Amniotic epithelial cell (primary cell): ENCODE results near the gene BCL6B.
"Not testable (repeated sequence)": the region's sequence is repeated elsewhere in the genome, so short reads cannot be mapped to it uniquely, and the experiment has no call there.

Source experiments
- DNase-seq: peaks from one replicate; pipeline ENCODE4 v3.0.0-alpha.2; 2010; ENCODE audit warnings: low read depth

Gene BCL6B, protein sequence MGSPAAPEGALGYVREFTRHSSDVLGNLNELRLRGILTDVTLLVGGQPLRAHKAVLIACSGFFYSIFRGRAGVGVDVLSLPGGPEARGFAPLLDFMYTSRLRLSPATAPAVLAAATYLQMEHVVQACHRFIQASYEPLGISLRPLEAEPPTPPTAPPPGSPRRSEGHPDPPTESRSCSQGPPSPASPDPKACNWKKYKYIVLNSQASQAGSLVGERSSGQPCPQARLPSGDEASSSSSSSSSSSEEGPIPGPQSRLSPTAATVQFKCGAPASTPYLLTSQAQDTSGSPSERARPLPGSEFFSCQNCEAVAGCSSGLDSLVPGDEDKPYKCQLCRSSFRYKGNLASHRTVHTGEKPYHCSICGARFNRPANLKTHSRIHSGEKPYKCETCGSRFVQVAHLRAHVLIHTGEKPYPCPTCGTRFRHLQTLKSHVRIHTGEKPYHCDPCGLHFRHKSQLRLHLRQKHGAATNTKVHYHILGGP

DNA sequence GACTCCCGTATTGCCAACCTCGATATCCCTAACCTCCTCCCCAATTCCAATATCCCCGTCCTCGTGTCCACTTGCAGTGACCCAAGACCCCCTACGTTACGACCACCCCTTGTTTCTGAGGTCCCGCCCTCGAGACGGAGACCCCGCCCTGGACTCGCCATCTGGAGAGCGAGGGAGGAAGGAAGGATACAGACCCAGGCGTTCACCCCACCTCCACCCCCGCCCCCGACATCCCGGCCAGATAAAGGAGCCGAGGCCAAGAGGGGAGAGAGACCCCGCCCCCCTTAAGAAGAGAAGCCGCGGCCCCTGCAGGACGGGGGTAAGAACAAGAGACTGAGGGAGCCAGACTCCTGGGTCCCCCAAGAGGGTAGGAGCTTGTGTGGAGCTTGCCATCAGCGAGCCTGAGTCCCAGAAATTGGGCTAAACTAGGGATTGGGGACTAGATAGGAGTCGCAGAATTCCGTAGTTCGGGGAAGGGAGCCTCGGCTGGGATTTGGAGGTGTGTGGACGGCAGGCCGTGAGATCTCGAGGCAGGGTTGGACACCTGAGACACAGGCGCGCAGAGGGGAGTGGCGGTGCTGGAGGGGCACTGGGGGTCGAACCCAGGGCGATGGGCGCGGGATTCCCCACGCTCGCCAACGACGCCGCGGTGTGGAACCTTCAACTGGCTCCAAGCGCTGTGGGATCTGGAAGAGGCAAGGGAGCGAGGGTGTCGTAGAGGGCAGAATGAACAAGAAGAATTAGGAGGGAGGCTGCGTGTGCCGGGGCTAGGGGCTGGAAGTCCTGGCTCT lies at the start of gene BCL6B:
TSS of gene BCL6B (plus strand) at position 270 of the 791 bp plus-strand sequence. CDS start 622 bp downstream, outside the sequence.
- DNase-seq, result no peak

DNA sequence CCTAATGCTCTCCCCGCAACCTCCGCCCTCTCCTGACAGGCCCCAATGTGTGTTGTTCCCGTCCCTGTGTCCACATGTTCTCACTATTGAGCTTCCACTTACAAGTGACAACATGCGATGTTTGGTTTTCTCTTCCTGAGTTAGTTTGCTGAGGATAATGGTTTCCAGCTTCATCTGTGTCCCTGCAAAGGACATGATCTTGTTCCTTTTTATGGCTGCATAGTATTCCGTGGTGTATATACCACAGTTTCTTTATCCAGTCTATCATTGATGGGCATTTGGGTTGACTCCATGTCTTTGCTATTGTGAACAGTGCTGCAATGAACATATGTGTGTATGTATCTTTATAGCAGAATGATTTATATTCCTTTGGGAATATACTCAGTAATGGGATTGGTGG lies 43.4 kb upstream of the BCL6B start:
- not testable (repeated sequence) for DNase-seq

DNA sequence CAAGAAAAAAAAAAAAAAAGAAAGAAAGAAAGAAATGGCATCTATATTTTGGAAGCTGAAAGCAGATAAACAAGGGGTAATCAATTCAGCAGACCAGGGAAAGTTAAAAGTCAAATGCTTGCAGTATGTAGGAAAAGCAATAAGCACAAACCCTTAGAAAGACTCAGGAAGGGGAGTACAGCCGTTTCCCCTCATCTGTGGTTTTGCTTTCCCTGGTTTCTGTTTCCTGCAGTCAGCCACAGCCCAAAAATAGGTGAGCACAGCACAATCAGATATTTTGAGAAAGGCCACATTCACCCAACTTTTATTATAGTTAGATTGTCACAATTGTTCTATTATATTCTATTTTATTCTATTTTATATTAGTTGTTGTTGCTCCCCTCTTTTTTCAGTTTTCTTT lies 41.4 kb upstream of the BCL6B start:
- DNase-seq, result no peak

DNA sequence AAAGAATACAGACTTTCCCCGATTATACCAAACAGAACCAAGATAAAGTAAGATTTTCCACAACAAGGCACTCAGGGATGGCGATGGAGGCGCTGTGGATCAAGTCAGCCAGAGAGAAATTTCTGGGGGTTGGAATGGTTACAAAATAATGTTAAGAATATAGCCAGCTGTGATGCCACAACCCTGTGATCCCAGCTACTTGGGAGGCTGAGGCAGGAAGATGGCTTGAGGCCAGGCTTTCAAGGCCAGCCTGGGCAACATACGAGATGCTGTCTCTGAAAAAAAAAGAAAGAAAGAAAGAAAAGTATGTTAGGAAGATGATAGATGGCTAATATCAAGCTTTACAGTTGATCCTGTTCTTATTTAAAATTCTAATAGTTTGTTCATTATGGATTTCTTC lies 37.6 kb upstream of the BCL6B start:
- no peak for DNase-seq

DNA sequence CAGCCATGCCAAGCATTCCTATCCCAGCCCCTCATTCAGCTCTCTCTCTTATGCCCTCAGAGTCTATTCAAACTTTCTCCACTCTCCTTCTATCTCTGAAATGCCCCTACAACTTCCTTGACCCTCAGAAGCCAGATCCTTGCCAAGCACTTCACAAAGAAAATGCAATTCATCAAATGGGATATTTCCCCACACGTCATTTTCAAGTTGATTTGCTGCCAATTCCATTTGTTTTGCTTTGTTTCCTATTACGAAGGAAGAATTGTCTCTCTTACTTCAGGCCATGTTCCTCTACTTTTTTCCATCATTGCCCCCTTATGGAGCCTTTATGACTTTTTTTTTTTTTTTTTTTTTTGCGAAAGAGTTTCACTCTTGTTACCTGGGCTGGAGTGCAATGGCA lies 36.2 kb upstream of the BCL6B start:
- no peak for DNase-seq

DNA sequence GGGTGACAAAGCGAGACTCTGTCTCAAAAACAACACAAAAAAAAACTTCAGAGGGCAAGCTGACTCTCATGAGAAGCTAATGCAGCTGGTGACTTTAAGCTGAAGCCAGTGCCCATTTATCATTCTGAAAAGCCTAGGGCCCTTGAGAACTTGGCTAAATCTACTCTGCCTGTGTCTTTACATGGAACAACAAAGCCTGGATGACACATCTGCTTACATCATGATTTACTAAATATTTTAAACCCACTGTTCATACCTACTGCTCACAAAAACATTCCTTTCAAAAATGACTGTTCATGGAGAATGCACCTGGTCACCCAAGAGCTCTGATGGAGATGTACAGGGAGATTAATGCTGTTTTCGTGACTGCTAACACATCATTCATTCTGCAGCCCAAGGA lies 33.1 kb upstream of the BCL6B start:
- DNase-seq, result no peak

DNA sequence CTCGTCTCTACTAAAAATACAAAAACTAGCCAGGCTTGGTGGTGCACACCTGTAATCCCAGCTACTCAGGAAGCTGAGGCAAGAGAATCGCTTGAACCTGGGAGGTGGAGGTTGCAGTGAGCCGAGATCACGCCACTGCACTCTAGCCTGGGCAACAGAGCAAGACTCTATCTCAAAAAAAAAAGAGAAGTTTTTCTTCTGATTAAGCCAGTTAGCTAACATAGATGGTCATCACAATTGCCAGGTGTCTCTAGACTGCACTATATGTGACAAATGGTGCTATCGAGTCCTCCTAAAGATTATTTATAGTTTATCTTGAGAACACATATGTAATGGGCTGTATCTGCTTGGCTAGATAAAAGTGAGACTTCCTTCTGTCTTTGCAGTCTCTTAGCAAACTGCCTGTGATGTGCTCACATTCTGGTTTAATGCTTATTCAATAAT lies 29.2 kb upstream of the BCL6B start:
- DNase-seq, result not testable (repeated sequence)

DNA sequence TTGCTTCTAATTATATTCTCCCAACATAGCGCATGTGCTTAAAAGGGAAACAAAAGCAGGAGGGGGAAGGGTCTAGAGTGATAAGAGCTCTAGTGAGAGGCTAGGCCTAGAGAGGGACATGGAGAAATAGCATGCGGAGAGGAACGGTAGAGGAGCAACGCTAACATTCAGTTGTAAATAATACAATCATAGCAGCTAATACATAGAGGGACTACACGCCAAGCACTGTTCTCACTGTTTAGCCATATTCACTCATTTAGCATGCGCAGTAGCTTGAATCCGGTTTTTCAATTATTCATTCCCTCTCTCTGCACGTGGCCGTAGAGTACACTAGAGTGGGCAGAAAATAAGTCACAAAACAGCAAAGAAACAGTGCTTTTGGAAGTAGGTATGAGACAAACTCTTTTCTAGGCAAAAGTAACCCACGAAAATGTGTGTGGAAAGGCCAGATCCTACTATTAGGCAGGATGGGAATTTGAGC lies 28.7 kb upstream of the BCL6B start:
- DNase-seq, result no peak

DNA sequence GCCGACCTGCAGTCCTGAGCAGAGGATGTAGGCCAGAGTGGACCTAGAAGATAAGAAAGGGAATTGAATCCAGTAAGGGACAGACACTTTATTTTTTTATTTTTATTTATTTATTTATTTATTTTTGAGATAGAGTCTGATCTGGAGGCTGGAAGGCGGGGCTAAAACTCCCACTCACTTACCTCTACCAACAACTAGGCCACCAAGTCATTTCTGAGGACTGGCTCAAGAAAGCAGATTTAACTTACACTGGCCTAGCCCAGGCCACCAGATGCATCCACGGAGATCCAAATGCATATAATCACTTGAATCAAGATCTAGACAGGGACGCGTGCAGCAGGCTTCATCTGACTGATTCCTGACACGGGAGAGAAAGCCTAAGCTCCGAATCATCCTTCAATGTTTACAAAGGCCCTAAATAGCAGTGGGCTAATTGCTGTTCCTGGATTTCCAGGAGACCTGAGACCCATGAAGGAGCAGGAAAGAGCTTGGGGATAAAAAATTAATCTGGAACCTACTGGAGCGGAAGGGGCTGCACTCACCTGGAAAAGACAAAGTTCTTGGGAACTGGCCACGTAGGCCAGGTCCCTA lies 28.1 kb upstream of the BCL6B start:
- no peak for DNase-seq

DNA sequence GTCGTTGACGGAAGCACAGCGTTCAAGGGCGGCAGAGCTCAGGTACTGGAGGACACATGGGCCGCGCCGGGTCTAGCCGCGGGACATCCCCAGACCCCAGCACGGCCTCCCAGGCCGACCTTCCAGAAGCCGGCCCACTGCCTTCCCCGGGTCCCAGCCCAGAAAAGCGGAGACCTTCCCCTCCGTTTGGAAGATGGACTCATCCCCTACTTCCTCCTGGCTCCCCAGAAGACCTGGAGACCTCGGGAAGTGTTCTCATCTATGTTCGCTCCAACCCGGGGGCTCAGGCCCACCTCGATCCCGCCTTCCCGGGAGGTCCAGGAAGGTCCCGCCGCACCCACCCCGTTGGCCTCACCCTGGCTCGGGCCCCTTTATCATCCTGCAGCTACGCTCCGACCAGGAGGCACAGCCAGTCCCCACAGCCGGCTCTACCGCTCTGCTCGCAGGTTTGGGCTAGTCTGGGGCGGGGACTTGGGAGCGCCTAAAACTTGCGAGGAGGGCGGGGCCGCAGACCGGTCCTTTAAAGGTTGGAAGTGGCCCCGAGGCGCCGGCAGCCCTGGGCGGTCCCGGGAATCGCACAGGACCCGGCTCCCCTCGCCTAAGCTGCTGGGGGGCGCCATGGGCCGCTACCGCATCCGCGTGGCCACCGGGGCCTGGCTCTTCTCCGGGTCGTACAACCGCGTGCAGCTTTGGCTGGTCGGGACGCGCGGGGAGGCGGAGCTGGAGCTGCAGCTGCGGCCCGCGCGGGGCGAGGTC lies 27.2 kb upstream of the BCL6B start, which contains the start of gene ALOX12:
TSS of gene ALOX12 (plus strand) at position 550 of the 756 bp plus-strand sequence. CDS start at position 619, 69 bp downstream.
- DNase-seq, result no peak

DNA sequence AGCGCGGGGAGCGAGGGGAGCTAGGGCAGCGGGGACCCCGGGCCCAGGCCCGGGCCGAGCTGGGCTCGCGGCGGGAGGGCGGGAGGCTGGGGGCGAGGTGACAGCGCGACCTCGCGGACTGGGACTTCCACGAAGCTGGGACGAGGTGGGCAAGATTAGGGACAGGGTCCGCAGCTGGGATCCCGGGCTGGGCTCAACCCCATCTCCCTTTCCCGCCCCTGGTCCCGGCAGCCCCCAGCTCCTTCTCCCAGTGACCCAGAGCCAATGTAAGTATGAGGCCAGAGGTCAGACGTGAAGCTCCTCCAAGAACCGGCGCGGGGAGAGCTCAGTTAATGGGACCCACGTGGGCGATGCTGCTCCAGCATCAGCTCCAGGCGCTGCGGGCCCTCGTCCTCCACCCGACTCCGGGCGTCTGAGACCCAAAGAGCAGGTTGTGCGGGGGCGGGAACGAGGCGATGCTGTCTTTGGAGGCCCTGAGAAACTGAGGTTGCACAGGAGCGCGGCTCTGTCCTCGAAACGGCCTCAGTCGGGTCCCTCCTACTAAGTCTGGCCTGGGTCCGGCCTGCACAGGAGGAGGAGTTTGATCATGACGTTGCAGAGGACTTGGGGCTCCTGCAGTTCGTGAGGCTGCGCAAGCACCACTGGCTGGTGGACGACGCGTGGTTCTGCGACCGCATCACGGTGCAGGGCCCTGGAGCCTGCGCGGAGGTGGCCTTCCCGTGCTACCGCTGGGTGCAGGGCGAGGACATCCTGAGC lies 26.4 kb upstream of the BCL6B start:
- DNase-seq, result no peak

DNA sequence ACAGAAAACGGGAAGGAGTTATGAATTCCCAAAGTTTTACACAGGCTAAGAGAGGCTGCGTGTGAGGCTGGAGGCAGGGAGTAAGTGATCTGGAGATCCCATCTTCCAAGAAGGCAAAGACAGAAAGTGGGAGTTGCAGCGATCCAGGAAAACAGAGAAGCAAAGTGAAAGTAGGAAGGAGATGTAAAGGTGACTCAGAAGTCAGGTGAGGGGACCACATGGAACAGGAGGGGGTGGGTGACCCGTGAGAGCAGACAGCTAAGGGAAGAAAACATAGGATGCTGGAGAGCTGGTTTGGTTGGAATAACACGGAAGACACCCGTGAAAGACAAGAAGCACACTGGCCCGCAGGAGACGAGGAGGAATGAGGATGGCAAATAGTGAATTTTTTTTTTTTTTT lies 25.7 kb upstream of the BCL6B start:
- no peak for DNase-seq

DNA sequence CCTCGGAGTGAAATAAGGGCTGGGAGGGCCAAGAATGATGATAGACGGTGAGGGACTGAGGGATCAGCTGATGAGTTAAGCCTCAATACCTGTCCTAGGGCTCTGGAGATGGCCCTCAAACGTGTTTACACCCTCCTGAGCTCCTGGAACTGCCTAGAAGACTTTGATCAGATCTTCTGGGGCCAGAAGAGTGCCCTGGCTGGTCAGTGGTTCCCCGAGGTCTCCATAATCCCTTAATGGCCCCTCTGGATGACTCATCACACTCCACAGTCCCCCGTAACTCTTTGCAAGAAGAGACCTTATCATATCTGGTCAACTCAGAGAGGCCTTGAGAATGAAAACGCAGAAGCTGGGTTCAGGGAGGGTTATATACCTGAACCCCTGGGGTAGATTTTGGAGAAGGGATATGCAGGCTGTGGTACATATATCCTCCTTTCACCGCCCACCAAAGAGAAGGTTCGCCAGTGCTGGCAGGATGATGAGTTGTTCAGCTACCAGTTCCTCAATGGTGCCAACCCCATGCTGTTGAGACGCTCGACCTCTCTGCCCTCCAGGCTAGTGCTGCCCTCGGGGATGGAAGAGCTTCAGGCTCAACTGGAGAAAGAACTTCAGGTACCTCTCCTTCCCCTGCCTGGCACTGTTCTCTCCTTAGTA lies 23.9 kb upstream of the BCL6B start:
- DNase-seq, result no peak

DNA sequence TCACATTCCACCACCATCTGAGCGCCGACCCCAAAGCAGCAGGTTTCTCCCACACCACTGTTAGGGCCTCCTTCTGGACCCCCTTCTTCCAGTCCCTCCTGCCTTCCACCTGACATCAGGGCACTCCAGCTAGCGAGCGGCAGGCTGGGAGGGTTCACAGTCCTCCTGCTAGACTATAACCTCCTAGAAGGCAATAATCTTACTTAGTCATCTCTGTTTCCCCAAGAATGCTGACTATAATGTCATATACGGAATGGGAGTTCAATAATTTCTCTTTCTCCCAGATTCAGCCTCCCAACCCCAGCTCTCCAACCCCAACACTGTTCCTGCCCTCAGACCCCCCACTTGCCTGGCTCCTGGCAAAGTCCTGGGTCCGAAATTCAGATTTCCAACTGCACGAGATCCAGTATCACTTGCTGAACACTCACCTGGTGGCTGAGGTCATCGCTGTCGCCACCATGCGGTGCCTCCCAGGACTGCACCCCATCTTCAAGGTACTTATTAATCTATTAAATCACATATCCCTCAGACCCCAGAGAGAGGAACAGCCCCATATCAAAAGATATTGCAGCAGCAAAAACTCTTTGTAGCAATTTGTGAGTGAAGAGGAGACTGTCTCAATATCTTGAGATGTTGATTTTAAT lies 21.4 kb upstream of the BCL6B start:
- no peak for DNase-seq

DNA sequence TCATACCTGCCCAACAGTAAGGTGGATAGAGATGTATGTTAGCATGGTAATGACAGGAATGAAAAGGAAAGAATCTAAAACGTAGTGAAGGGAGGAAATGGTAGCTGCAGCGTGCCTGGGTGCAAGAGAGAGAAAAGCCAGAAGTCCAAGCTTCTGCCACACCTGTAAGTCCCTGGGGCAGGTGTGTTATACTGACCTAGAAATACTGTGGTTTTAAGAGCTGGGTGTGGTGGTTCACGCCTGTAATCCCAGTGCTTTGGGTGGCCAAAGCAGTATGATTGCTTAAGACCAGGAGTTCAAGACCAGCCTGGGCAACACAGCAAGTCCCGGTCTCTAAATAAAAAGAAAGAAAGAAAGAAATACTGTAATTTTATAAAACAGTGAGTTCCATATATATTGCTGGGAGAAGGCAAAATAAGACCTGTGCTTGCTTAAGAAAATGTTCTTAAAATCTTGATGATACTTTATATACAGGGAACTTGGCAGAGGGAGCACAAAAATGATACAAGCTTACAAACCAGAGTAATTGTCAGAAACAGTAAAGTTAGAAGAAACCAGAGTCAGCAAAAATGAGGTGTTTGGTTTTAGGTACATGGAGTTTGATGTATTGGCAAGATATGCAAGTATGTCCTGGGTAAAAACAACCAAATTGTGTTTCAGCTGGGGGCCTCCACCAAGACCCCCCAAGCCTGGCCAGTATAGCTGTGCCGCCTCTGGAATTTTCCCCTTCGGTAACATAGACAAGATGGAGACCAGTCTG lies 20.4 kb upstream of the BCL6B start:
- DNase-seq, result no peak

DNA sequence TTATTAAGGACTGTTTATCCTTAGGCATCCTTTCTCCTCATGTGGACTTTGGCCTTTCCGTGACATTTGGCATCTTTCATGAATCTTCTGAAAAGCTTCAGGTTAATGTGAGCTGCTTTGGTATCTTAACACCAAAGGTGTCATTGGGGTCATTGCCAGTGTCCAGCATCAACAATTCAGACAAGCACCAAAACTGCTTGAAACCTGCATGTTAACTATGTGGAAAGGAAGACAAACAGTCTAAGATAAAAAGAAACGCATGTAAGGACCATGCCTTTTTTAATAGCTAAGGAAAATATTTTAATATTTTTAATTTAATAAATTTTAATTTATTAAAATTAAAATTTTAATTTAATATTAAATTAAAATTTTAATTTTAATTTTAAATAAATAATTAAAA lies 19.1 kb upstream of the BCL6B start:
- no peak for DNase-seq

DNA sequence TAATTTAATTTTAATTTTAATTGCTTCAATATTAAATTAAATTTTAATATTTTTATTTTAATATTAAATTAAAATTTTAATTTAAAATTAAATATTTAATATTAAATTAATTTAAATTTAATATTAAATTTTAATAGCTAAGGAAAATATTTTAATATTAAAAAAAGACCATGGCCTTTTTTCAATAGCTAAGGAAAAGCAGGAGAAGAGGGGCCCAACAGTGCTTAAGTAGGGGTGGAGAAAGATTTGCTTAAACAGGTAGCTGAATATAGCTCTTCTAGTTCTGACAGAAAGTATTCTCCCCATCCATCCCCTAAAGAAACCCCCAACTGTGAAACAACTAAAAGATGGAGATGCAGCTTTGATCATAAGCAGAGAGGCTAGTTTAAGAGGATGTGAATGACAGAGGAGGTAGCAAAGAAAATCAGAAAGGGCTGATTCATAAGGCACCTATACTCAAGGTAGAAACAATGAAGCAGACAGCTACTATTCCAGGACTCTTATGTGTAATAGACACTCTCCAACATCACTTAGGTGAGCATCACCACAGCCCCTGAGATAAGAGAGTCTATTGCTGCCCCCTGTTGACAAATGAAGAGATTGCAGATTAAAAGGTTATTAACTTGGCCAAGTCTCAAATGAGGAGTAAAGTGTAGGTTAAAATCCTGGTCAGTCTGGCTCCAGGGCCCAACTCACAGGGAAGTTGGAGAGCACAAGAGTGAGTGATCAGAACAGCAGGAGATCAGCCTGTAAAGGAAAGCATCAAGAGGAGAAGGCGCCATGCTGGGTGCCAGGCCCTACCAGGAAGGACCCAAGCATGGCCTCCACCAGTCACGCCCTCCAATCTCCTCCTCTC lies 18.2 kb upstream of the BCL6B start:
- DNase-seq, result peak; percentile 51

DNA sequence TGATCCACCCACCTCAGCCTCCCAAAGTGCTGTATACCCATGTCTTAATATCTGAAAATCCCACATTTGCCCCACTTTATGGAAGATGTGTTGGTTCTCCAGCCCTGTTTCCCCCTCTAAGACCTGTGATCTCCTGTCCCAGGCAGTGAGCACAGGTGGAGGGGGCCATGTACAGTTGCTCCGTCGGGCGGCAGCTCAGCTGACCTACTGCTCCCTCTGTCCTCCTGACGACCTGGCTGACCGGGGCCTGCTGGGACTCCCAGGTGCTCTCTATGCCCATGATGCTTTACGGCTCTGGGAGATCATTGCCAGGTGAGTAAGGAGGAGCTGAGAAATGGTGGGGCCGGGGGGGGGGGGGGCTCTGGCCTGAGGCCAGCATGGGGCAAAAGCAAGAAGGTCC lies 17.1 kb upstream of the BCL6B start:
- DNase-seq, result no peak
